ENCODE measurements around the gene TFCP2.
A peak's percentile ranks its signal among the peaks of the same experiment; 100 is the strongest.

Gene TFCP2

GRCh38 chr12:51219322-51219721 lies 46.4 kb upstream of the TFCP2 start:
- no peaks in the 10 kb centered on the region for H4K20me1 ChIP-seq (ENCODE audit: insufficient read depth, low read length)
- H3K9me2 ChIP-seq (ENCODE audit: low read depth, low read length): no peaks in the 10 kb centered on the region
- TF ChIP-seq CTCF (IDR thresholded peaks at IDR 0.05; ENCODE audit: low read length): no peak
- no peak for TF ChIP-seq EZH2 (IDR thresholded peaks at IDR 0.05; ENCODE audit: borderline replicate concordance, low read length)
- peaks cover 13% of the 10 kb centered on the region; the same call in 1 of the 2 replicates for H3F3A ChIP-seq (ENCODE audit: insufficient read depth, low read length)
- no peaks in the 10 kb centered on the region; the same call in 1 of the 2 replicates for H3K36me3 ChIP-seq (ENCODE audit: insufficient read depth, low read length)
- peaks cover 10% of the 10 kb centered on the region for H3K4me1 ChIP-seq (ENCODE audit: insufficient read depth, low read length, severe bottlenecking)
- H3K9me3 ChIP-seq (ENCODE audit: low read length): no peaks in the 10 kb centered on the region
- H3K9ac ChIP-seq (ENCODE audit: low read length): no peak overlapping the region
- no peak overlapping the region for H3K4me3 ChIP-seq (ENCODE audit: low read depth, low read length, poor library complexity, severe bottlenecking)
- no peaks in the 10 kb centered on the region for H3K79me2 ChIP-seq (ENCODE audit: insufficient read depth, low read length)
- H3K27me3 ChIP-seq (ENCODE audit: insufficient read depth, low read length): no peaks in the 10 kb centered on the region
- H2AFZ ChIP-seq (ENCODE audit: low read length): no peak overlapping the region
- no peak overlapping the region for H3K27ac ChIP-seq (ENCODE audit: low read depth, low read length, poor library complexity, severe bottlenecking)
- no peak overlapping the region for H3K4me2 ChIP-seq (ENCODE audit: low read length)

- H3K9me2 ChIP-seq (ENCODE audit: low read depth, low read length): no peaks in the 10 kb centered on the region
- H3K9ac ChIP-seq (ENCODE audit: low read length): peak overlapping the region; percentile 72; the same call in 1 of the 2 replicates
- peaks cover 10% of the 10 kb centered on the region for H3K4me1 ChIP-seq (ENCODE audit: insufficient read depth, low read length, severe bottlenecking)
- no peaks in the 10 kb centered on the region for H3K9me3 ChIP-seq (ENCODE audit: low read length)
- peak overlapping the region; percentile 96 for H3K4me2 ChIP-seq (ENCODE audit: low read length)
- H2AFZ ChIP-seq (ENCODE audit: low read length): no peak overlapping the region
- H3F3A ChIP-seq (ENCODE audit: insufficient read depth, low read length): peaks cover 13% of the 10 kb centered on the region; the same call in 1 of the 2 replicates
- H3K27me3 ChIP-seq (ENCODE audit: insufficient read depth, low read length): no peaks in the 10 kb centered on the region
- H3K79me2 ChIP-seq (ENCODE audit: insufficient read depth, low read length): no peaks in the 10 kb centered on the region
- H3K4me3 ChIP-seq (ENCODE audit: low read depth, low read length, poor library complexity, severe bottlenecking): peak overlapping the region; percentile 78
- no peak overlapping the region for H3K27ac ChIP-seq (ENCODE audit: low read depth, low read length, poor library complexity, severe bottlenecking)
- H3K36me3 ChIP-seq (ENCODE audit: insufficient read depth, low read length): no peaks in the 10 kb centered on the region; the same call in 1 of the 2 replicates
- H4K20me1 ChIP-seq (ENCODE audit: insufficient read depth, low read length): no peaks in the 10 kb centered on the region
- TF ChIP-seq CTCF (IDR thresholded peaks at IDR 0.05; ENCODE audit: low read length): no peak
- no peak for TF ChIP-seq EZH2 (IDR thresholded peaks at IDR 0.05; ENCODE audit: borderline replicate concordance, low read length)
Observed at GRCh38 chr12:51218607-51219161, 45.7 kb upstream of the TFCP2 start.

- TF ChIP-seq EZH2 (IDR thresholded peaks at IDR 0.05; ENCODE audit: borderline replicate concordance, low read length) (no peak), CTCF (IDR thresholded peaks at IDR 0.05; ENCODE audit: low read length) (peak; percentile 50)
- Histone ChIP-seq H3K36me3 (ENCODE audit: insufficient read depth, low read length) (no peaks in the 10 kb centered on the region; the same call in 1 of the 2 replicates), H2AFZ (ENCODE audit: low read length) (peak within 1 kb of the TSS; percentile 65; the same call in 1 of the 2 replicates), H3K79me2 (ENCODE audit: insufficient read depth, low read length) (no peaks in the 10 kb centered on the region), H3K4me1 (ENCODE audit: insufficient read depth, low read length, severe bottlenecking) (peaks cover 10% of the 10 kb centered on the region), H3K9me3 (ENCODE audit: low read length) (no peaks in the 10 kb centered on the region), H4K20me1 (ENCODE audit: insufficient read depth, low read length) (no peaks in the 10 kb centered on the region), H3F3A (ENCODE audit: insufficient read depth, low read length) (peaks cover 13% of the 10 kb centered on the region; the same call in 1 of the 2 replicates), H3K4me3 (ENCODE audit: low read depth, low read length, poor library complexity, severe bottlenecking) (peak within 1 kb of the TSS; percentile 78), H3K27ac (ENCODE audit: low read depth, low read length, poor library complexity, severe bottlenecking) (no peak within 1 kb of the TSS), H3K4me2 (ENCODE audit: low read length) (peak within 1 kb of the TSS; percentile 96), H3K9me2 (ENCODE audit: low read depth, low read length) (no peaks in the 10 kb centered on the region), H3K27me3 (ENCODE audit: insufficient read depth, low read length) (no peaks in the 10 kb centered on the region), H3K9ac (ENCODE audit: low read length) (peak within 1 kb of the TSS; percentile 72)
Observed at GRCh38 chr12:51217968-51218606, 45.2 kb upstream of the TFCP2 start, which contains the start of gene POU6F1. Gene POU6F1 (minus strand): TSS chr12:51218062. CDS start chr12:51206836, 11,226 bp downstream.

Measured in OCI-LY1 (cell line).